VCaP (cell line): ENCODE results near the gene TRIM47.
"Not testable (repeated sequence)": the region's sequence is repeated elsewhere in the genome, so short reads cannot be mapped to it uniquely, and the experiment has no call there.

ENCODE experiments used
- H3K27ac ChIP-seq: fragments of 450-650 bp; 2 replicates; pipeline ENCODE4 v1.5.1; 2017
- TF ChIP-seq, protein P1 (sequence below): fragments of 450-650 bp; conservative IDR thresholded peaks from 2 replicates; pipeline ENCODE4 v1.5.1; 2017; ENCODE audit warnings: mild to moderate bottlenecking, moderate library complexity

Gene TRIM47

DNA sequence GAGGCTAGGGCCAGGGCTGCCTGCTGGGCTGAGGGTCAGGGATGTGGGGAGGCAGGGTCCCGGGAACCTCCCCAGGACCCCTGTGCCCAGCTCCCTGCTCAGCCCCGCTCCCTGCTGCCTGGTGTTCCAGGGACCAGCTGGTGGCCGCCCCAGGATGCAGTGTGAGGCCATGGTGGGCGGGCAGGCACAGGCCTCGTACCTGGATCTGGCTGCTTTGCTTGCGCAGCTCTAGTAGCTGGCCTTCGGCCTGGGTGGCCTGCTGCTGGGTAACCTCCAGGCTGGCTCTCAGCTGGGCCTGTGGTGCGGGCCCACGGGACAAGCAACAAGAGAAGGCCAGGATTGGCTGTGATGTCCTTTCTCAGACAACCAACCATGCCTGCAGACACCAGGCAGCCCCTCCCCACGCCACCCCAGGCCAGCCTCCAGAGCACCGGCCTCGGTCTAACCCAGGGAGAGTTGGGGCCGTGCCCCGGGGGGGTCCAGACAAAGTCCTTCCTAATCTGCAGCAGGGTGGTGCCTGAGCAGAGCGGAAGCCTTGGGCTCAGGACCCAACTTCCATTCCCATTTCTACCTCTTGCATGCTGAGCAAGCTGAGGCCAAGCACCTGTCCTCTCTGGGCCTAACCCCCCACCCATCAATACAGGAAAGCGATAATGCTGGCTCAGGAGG lies 14.3 kb upstream of the TRIM47 start:
- H3K27ac ChIP-seq: peak overlapping the region; percentile 15; the same call in 1 of the 2 replicates
- TF ChIP-seq, protein P1, sequence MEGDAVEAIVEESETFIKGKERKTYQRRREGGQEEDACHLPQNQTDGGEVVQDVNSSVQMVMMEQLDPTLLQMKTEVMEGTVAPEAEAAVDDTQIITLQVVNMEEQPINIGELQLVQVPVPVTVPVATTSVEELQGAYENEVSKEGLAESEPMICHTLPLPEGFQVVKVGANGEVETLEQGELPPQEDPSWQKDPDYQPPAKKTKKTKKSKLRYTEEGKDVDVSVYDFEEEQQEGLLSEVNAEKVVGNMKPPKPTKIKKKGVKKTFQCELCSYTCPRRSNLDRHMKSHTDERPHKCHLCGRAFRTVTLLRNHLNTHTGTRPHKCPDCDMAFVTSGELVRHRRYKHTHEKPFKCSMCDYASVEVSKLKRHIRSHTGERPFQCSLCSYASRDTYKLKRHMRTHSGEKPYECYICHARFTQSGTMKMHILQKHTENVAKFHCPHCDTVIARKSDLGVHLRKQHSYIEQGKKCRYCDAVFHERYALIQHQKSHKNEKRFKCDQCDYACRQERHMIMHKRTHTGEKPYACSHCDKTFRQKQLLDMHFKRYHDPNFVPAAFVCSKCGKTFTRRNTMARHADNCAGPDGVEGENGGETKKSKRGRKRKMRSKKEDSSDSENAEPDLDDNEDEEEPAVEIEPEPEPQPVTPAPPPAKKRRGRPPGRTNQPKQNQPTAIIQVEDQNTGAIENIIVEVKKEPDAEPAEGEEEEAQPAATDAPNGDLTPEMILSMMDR: no peak

DNA sequence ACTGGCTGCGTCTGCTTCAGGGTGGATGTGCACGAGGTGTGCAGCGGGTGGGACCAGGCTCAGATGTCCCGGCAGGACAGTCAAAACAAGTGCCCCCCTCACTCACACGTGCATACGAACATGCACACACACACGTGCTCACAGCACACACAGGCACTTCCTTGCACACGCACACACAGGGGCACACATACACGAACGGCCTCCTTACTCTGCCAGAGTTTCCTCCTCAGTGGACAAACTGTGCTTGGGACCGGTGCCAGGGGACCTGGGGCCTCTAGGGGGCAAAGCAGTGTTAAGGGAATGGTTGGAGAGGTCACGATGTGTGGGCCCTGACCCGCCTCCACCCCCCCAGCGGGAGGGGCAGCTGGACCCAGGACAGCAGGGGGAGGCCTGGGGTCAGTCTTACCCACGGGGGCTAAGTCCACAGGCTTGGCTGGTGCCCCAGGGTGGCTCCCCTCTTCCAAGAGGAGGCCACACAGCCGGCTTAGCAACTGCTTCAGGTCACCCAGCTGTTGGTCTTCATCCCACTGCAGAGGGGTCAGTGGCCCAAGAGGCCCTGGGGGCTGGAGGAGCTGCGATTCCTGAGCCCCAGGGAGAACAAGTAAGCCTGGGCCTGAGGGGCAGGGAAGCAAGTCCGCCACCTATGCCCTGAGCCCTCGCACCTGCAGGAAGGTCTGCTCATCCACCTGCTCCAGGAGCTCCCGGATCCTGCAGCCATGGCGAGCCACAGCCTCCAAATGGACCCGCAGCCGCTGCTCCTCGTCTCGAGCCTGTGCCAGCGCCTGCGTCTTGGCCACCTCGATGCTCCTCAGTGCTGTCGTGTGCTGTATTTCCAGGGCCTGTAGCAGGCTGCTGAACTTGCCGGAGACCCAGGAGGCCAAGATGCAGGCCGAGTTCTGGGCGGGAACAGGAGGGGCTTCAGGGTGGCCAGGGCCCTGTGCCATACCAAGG lies 13.5 kb upstream of the TRIM47 start:
- H3K27ac ChIP-seq: peak overlapping the region; percentile 15; the same call in 1 of the 2 replicates
- TF ChIP-seq, protein P1: no peak

DNA sequence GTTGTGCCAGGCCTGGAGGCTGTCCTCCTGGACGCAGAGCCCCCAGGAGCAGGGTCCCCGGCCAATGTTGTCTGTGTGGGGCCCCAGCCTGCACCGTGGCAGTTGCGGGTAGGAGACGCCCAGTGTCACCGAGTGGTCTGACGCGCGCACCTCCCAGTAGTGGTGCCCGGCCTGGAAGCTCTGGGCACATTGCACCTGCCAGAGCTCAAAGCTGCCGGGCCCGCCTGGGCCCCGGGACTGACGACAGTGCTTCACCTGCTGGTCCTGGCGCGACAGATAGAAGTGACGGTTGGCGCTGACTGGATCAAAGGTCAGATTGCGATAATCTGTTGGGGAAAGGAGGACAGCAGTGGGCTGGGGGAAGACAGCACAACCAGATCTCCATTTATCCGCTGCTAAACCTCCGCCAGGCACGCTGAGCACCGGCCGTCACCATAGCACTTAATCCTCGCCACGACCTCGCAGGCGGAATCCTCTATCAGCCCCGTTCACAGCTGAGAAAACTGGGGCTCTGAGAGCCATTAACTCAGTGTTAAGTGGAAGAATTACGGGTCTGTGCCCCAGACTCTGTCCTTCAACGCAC lies 12.7 kb upstream of the TRIM47 start:
- H3K27ac ChIP-seq: peak overlapping the region; percentile 15; the same call in 1 of the 2 replicates
- TF ChIP-seq, protein P1: no peak

DNA sequence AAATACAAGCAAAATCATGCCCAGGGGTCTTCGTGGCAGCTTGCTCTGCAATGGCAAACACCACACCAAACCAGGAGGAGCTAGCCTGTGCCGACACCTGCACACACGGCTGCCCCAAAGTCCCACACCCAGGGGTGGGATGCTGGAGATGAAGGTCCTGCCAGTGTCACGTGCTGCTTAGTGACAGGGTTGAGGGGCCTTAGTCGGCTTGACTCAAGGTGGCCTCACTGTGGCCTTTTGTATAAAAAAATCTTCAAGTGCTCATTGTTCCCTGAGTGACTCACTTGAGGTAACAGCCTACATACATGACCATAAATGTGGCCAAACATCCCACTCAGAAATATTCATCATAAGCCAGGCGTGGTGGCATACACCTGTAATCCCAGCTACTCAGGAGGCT lies 11.1 kb upstream of the TRIM47 start:
- TF ChIP-seq, protein P1: no peak
- H3K27ac ChIP-seq: no peak overlapping the region

DNA sequence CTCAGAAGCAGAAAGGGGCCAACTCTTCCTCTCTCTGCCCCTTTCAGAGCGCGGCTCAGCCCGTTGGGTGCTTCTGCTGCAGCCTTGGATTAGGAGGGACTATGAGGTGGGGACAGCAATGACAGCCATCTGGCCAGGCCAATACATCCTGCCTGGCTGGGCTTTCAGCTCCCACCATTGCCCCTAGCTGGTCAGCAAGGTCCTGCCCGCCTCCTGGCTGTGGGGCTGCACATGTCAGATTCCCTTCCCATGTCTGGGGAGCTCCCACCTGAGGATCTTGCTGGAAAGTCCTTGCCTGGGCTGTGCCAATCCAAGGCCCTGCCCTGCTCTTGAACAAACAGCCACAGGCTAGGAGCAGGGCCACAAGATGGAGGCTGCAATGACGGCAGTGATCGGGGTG lies 10.1 kb upstream of the TRIM47 start:
- TF ChIP-seq, protein P1: no peak
- no peak overlapping the region for H3K27ac ChIP-seq

DNA sequence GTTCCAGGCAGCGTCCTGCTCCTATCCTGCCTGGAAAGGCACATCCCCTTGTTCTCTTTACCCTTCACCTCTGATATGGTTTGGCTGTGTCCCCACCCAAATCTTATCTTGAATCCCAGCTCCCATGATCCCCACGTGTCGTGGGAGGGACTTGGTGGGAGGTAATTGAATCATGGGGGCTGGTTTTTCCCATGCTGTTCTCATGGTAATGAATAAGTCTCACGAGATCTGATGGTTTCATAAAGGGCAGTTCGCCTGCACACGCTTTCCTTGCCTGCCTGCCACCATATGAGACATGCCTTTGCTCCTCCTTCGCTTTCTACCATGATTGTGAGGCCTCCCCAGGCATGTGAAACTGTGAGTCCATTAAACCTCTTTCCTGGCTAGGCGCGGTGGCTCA lies 7.5 kb upstream of the TRIM47 start:
- not testable (repeated sequence) for H3K27ac ChIP-seq

DNA sequence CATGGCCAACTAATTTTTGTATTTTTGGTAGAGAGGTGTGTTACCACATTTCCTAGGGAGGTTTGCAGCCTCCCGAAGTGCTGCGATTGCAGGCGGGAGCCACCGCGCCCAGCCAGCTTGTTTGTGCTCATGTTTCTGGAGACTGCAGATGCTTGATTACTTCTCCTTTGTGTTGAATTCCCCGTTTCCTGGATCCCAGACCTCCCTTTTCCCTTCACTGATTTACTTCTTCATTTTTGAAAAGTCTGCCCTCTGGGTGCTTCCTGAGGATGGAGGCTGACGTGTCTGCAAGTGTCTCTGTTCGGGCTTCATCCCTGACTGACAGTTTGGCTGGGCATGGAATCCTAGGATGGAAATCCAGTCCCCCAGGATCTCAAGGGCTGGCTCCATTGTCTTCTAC lies 7.0 kb upstream of the TRIM47 start:
- TF ChIP-seq, protein P1: no peak
- H3K27ac ChIP-seq: no peak overlapping the region
